GM18858 (cell line): Measurements from ENCODE around the gene SLCO1A2.
A peak's percentile ranks its signal among the peaks of the same experiment; 100 is the strongest.

Source experiments
- ATAC-seq: cut with Tn5 transposase; IDR thresholded peaks from one replicate; pipeline ENCODE4 v1.9.1; 2021; ENCODE audit not compliant: unreplicated experiment

SLCO1A2 gene

DNA sequence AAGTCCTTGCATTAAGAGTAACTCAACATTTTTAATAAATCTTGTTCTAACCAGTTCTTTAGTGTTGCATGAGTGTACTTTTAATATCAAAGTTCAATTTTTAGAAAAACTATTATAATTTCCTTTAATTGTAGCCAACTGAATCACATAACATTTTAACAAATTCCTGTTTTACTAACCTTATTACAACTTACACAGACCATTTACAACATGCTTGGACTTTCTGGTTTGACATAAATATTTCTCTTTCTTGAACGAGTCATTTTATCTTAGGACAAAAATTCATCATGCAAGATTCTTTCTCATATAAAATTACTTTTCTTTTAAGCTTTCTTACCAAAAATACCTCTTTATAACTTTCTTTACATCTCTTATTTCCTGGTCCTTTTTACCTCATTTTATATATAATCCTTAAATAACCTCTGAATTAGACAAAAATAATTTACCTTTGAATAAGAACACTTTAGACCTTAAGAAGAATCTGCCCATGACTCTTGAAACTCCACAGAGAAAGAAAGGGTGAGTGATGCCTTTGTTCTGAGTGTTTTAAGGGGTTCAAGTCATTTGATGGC, 3.9 kb downstream of the SLCO1A2 start:
- no peak for ATAC-seq

DNA sequence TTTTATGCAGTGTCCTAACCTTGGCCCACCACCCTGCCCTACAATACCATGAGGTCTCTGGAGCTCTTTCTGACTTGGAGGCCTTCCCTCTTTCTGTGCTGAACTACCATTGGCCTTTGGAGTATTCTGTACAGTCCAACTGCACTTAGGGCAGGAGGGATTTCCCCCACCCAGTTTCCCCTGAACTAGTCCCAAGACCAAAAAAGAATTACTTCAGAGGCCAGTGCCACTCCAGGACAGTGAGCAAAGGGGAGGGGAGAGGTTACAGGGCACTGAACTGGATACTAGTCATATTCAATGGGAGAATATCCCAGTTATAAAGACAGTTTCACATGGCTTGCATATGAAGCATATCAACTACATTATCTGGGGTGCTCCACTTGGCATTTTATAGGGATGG, 6.1 kb downstream of the SLCO1A2 start:
- no peak for ATAC-seq

DNA sequence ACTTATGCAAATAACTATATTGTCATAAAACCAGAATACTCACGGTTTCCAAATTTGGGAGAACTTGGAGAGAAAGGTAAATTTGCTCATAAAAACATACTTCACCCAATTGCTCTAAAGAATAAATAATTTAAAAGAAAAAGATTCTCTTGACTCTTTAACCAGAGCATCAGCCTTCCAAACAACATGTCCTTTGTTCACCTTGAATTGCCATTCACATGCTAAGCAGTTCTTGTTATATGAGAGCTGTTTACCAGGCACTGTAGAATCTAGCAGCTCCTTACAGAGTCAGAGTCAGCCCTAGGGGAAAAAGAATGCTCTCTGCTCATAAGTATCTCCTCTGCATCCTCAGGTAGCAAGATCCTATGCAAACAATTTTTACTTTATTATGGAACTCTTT, 10.2 kb downstream of the SLCO1A2 start:
- ATAC-seq, result no peak

DNA sequence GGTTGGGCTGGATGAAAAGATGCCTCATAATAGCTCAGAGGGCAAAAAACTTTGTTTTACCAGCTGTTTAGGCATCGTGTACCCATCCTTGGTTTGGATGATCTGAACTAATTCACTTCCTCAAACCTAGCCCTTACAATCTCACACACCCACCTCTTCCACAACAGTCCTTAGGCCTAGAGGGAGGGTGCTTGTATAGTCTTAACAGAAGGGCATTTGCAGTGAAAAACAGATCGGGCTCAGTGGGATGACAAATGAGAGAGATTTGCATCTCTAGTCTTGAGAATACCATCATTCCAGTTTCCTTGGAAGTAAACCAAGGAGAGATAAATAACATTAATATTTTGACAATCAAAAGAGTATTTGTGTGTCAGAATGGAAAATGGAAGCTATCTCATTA, 11.0 kb downstream of the SLCO1A2 start:
- ATAC-seq, result no peak

DNA sequence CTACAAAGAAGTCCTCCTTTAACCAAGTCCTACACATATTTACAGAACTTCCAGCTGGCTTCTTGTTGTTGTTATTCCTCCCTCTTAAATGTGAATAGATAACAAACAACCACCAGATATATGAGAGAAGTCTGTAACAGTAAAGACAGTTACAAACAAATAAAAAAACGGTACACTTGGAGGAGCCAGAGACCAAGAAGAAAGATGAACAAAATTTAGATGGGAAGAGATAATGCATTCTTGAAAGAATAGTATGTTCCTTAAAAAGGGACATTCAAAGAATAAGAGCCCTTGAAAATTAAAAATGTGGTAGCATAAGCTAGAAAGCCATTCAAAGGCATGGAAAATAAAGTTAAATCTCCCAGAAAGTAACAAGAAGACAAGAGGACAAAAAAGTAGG, 25.9 kb downstream of the SLCO1A2 start:
- no peak for ATAC-seq

DNA sequence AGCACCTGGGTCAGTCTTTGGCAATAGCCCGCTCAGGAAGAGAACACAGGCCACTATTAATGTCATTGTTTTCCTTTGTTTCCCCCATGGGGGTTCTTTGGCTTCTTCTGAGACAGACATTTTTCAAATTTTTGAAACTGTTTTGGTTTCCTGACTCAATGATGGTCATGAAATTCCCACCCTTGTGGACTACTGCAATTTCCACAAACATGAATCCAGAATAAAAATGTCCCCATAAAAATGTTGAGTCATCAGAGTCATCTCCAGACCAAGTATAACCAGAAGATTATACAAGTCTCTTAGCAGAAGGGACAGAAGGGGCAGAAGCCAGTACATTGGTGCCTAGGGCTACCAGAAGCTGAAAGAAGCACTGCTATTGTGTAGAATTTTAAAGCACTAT, 29.1 kb downstream of the SLCO1A2 start:
- no peak for ATAC-seq

DNA sequence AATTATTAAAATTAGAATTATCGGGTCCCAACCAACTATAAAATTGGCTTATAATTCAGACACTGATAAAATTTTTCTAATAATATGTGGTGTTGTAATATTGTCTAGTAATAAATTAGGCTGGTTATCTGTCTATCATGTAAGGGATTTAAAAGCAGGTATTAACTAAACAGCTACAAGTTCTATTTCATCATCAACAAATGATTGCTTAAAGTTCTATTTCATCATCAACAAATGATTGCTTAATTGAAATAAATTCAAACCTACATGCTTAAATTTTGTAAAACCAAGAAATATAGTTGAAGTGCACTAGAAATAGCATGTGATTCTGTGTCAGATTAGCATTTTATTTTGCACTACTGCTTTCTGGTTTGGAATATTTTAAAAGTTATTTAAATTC, 34.1 kb downstream of the SLCO1A2 start:
- no peak for ATAC-seq

DNA sequence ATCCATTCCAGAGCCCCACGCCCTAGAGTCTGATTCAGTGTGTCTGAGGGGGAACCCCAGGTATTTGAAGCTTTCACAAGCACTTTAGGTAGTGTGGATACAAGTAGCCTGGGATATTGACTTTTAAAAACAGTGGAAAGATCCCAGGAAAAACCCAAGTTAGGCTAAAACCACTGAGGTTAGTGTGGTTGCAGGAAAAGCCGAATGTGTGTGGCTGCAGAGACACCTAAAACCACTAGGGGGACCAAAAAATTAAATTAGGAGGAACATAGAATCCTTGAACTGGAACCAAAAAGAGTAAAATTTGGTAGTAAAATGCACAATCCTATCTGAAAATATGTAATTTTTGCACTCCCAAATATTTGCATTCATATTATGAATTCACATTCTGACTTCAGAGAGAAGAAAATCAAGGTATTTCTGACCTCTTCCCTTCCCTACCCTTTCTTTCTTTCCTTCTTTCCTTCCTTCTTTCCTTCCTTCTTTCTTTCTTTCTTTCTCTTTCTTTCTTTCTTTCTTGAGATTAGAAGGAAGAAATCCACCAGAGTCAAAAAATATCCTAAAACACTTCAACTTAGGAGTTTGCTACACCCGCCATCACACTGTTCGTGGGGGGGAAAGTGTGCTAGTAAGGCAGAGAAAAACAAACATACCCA, 37.8 kb downstream of the SLCO1A2 start:
- peak; percentile 62 for ATAC-seq

DNA sequence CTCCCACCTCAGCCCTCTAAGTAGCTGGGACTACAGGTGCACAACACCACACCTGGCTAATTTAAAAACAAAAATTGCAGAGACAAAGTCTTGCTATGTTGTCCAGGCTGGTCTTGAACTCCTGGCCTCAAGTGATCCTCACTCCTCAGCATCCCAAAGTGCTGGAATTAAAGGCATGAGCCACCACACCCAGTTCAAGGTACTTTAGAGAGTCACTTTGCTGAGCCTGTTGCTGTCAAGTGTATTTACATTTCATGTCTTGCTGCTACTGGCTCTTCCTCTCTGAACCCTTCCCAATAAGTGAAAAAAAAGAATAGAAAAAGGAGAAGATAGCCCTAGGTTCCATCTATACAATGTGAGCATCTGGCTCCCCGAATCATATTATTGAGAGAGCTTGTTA, 38.4 kb downstream of the SLCO1A2 start:
- ATAC-seq, result no peak

DNA sequence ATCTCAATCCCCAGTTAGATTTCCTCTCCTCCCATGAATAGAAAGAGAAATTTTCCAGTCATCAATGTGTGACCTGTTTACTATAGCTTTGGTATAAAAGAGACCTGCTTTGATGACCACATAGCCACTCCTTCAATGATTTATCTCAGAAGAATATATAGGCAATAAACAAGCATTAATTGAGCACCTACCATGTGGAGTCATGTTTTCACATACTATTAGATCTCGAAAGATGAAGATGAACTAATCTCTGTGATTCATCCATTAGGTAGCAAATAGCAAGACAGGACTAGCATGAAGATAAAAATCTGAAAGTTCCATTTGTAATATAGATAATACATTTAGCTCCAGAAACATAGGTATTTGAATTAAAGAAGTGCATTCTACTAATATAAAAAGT, 40.5 kb downstream of the SLCO1A2 start:
- no peak for ATAC-seq

DNA sequence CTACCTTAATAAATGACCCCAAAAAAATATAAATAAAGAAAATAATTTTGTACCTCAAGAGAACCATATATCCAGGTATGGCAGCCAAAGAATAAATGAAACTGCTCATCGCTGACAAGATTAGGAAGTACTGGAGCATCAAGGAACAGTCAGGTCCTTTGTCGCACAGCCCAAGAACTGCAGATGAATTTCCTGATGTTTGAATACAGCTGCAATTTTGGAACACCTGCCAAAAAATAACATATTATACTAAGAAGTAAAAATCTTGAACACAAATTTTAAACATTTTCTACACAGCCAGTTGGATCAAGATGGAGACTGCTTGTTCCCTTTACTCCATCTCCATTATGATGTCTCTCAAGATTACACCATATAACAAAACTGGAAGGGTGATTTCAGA, 42.6 kb downstream of the SLCO1A2 start:
- ATAC-seq, result no peak

DNA sequence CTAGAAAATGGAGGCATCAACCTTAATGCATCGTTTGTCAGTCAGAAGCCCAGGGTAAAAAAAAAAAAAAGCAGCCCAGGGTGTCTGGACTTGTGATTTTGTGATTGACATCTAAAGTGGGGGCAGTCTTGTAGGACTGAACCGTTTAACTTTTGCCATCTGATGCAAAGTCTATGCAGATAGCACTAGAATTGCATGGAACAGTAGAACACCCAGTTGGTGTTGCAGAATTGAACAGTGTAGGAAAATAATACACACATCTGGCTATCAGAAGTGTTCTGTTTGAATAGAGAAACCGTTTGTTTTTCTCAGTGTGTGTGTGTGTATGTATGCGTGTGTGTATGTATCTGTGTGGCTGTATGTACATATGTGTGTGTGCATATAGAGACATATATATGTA, 45.0 kb downstream of the SLCO1A2 start:
- ATAC-seq, result no peak

DNA sequence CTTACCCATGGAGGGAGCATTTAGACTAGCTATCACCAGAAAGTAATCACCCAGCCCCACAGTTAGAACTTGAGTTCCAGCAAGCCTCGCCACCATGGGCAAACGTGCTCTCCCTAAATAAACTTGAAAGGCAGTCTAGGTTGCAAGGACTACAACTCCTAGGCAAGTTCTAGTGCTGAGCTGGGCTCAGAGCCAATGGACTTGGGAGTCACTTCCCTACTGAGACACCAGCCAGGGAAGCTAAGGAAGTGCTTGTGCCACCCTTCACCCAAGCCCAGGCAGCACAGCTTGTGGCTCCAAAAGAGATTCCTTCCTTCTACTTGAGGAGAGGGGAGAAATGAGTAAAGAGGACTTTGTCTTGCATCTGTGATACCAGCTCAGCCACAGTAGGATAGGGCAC, 57.9 kb downstream of the SLCO1A2 start:
- ATAC-seq, result no peak

DNA sequence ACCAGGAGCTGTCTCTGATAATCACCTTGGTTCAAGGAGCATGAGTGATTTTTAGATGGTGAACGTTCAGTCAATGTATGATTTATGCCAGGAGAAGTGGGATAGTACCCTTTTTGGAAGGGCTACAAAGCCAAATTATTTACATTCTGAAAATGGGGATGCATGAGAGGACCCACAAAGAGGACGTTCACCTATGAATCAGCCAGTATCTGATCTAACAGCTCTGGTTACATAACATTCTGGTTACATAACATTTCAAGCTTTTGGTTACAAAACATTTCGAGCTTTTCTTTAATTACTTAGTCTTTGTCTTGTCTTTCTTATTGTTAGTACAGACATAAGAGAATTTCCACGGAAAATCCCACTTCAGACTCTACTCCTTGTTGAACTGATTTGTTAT, 68.8 kb downstream of the SLCO1A2 start:
- ATAC-seq, result no peak

DNA sequence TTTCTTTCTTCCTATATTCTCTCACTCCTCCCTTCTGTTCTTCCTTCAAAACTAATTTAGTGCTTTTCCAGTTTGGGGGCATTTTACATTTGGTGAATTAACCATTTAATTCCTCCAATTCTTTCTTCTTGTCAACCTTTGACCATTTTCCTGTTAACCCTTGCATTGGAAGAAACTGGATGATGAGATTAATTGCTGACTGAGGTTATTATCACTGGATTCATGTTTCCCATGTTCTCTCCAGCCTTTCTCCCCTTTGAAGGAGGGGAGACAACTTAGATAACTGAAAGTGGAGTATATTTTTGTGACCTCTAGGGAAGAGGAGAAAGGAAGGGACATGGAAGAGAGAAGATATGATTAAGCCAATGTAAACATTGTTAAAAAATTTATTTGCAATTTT, 70.5 kb downstream of the SLCO1A2 start:
- ATAC-seq, result no peak

DNA sequence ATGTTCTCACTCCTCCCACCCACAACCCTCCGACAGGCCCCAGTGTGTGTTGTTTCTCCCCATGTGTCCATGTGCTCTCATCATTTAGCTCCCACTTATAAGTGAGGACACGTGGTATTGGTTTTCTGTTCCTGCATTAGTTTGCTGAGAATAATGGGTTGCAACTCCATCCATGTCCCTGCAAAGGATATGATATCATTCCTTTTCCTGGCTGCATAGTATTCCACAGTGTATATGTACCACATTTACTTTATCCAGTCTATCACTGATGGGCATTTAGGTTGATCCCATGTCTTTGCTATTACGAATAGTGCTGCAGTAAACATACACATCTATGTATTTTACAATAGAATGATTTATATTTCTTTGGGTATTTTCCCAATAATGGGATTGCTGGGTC, 77.5 kb downstream of the SLCO1A2 start:
- no peak for ATAC-seq

DNA sequence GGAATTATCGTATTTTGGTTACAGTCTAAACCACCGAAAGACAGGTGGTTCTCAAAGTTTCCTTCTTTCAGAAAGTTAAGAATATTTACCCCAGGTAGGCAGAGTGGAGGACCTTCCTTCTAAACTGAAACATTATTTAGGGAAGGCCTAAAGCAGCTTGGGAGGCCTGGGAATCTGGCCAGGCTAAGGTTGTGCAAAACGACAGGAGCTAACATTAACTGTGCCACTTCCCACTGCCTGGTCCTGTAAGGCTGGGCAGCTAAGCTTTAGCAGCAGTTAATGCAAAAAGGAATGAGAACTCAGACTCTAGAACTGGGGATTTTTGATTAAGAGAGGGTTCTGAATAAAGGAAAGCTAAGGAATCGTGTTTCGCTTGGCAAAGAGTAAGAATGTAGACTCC, 82.6 kb downstream of the SLCO1A2 start:
- no peak for ATAC-seq

DNA sequence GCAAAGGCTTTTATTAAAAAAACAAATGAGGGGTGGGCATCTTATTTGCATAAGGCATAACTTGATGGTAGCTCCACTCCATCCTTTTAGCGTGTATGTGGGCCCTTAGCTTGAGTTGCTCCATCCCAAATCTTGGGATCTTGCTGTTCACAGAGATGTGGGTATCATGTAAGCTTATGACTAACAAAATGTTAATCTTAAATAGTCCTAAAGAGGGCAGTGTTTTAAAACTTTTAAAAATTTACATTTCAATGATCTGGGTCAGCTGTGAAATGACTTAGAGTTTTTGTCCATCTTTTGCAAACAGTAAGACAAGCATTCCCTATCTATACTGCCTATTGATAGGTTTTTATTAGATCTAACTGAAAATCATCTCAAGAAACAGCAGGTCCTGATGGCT, 86.0 kb downstream of the SLCO1A2 start:
- no peak for ATAC-seq

DNA sequence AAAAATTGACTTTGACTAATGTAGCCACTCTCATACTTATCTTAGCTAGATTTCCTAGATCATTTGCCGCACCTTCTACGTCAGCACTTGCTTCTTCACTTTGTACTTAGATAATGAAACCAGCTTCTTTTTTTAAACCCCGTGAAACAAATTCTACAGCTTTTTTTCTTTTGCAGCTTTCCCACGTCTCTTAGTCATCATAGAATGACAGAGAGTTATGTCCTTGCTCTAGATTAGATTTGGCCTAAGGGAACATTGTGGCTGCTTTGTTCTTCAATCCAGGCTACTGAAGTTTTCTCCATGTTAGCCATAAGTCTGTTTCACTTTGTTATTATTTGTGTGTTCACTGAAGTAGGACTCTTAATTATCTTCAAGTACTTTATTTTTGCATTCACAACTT, 94.9 kb downstream of the SLCO1A2 start:
- no peak for ATAC-seq

DNA sequence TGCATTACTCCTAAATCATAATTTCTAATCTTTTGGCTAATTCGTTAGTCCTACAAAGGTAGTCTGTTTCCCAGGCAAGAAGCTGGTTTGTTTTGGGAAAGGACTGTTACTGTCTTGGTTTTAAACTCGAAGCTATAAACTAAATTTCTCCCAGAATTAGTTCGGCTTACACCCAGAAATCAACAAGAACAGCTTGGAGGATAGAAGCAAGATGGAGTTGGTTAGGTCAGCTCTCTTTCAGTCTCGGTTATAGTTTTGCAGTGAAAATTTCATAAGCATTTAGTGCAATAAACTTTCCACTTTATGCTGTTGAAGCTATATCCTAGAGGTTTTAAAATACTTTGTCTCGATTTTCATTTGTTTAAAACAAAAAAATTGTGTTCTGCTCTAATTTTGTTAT, 100.3 kb downstream of the SLCO1A2 start:
- ATAC-seq, result no peak

DNA sequence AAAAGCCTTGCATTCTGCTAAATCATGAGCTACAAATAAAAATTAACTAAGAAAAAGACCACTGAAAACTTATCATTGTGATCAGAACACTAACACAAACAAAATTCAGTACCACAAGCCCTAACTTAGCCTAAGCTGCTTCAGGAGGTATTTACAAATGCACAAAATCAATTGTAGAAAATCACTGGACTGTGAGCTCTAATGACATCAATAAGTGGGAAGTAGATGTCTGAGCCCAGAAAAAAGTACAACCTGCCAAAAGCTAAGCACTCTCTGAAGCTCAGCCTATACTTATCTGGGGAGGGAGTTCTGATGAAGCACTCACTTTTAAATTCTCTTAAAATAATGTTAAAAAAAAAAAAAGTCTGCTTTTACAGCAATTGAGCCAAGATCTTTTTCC, 110.8 kb downstream of the SLCO1A2 start:
- no peak for ATAC-seq

DNA sequence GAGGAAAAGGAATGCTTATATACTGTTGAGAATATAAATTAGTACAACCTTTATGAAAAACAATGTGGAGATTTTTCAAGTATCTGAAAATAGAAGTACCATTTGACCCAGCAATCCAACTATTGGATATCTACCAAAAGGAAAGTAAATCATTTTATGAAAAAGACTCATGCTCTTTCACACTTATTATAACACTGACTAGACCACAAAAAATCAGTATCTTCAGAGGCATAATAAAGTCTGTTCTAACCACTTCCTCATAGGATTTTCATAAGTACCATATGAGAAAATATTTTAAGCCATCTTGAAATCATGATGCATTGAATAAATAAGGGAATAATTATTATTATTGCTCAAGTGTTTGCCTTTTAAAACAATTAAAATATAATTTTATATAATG, 112.9 kb downstream of the SLCO1A2 start:
- ATAC-seq, result peak; percentile 48

DNA sequence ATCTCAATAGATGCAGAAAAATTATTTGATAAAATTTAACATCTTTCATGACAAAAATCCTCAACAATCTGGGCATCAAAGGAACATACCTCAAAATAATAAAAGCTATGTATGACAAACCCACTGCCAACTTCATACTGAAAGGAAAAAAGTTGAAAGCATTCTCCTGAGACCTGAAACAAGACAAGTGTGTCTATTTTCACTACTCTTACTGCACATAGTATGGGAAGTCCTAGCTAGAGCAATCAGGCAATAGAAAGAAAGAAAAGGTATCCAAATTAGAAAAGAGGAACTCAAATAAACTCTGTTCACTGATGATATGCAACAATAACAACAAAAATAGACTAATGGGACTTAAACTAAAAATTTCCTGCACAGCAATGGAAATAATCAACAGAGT, 113.6 kb downstream of the SLCO1A2 start:
- no peak for ATAC-seq
